ENCODE data around the gene TICAM1.

TICAM1 gene

DNA sequence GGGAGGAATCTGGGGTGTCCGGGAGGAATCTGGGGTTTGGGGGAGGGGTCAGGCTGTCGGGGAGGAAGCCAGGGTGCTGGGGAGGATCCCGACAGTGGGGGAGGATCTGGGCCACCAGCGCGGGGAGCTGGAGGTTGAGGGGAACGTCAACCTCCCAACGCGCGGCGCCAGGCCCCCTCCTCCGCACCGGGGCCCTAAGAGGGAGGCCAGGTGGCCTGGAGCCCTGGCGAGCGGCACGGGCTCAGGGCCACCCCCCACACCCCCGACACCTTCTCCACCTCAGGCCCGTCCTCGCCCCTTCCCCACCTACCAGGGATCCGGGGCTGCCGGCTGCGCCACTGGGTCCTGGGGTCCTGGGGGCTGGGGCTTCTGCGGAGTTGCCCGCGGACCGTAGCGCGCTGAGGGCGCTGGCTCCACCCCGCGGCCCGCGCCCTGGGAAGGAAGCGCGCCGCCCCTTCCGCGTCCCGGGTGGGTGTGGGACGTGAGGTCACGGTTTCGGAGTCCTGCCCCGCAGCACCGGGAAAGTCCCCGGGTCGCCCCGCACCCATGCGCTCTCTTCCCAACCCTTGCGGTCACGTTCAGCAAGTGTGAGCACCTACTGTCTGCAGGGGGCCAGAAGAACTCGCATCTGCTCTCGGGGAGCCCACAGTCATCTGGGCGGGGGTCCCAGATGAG, at the start of gene TICAM1:
Gene TICAM1, minus strand, starts transcription at position 409 of the 675 bp plus-strand sequence. CDS start 13,335 bp downstream, outside the sequence.
- no peak for TF ChIP-seq CTCF (IDR thresholded peaks at IDR 0.05; ENCODE audit: low read depth, low read length)
- peak within 1 kb of the TSS; percentile 76 for H3K4me3 ChIP-seq (ENCODE audit: low read depth, low read length)
- in situ Hi-C loops (cut with HindIII; ENCODE audit: low sequenced_read_pairs): no loop called here
- peak; percentile 42 for DNase-seq (ENCODE audit: low read depth, low spot score)

GRCh38 chr19:4879041-4879440, 47.5 kb upstream of the TICAM1 start:
- no peak for DNase-seq (ENCODE audit: low read depth, low spot score)
- no peak overlapping the region for H3K4me3 ChIP-seq (ENCODE audit: low read depth, low read length)
- TF ChIP-seq CTCF (IDR thresholded peaks at IDR 0.05; ENCODE audit: low read depth, low read length): no peak
- in situ Hi-C loops (cut with HindIII; ENCODE audit: low sequenced_read_pairs): no loop called here

DNA sequence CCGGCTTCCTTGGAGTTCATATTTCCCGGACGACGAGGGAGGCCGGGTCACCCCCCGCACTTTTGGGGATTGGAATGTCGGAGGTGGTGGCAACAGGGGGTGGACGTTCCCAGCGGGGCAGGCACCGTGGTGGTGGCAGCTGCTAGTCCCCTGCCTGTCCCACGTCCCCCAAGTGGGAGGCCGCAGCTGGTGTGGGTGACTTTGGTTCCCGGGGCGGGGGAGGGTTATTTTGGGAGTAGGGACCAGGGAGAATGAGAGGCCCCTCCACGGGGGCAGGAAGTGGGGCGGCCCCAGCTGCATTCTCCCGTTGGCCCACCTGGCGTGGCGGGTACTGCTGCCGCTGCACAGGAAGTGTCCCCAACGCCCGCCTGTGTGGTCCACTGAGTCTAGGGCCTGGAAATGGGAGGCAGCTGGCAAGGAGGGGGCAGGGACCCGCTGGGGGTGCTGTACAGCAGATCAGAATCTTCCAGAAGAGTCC, 47.0 kb upstream of the TICAM1 start:
- DNase-seq (ENCODE audit: low read depth, low spot score): no peak
- in situ Hi-C loops (cut with HindIII; ENCODE audit: low sequenced_read_pairs): no loop called here
- TF ChIP-seq CTCF (IDR thresholded peaks at IDR 0.05; ENCODE audit: low read depth, low read length): no peak
- no peak overlapping the region for H3K4me3 ChIP-seq (ENCODE audit: low read depth, low read length)

DNA sequence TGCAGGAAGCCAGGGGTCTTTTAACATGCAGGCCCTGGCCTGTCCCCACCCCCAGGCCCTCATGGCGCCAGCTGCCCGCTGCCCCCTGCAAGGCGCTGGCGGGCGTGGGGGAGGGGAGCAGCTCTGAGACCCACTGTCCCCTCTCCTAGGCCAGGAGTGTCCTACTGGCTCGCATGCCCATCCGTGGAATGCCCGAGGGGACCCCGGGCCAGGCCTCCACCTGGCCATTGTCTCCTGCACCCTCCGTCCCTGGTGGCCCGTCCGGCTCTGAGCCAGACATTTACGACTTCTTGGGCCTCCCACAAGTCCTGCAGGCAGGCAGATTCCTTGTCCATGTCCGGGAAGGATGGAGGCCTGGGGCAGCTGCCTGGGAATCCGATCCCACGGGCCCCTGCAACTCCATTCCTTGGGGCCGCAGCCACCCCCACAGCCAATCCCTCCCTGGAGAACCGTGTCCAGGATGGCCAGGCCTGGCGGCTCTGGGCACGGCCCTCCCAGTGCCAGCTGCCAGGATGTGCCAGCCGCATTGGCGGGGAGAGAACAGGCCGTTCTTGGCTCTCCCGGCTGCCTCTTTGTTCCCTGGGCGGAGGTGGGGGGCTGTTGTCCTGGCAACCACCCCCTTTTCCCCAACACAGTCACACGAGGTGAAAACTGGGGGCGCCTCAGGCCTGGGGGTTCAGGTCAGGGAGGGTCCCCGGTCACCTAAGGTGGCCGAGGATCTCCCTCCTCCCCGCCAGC, 46.4 kb upstream of the TICAM1 start:
- H3K4me3 ChIP-seq (ENCODE audit: low read depth, low read length): no peak overlapping the region
- peak; percentile 43 for DNase-seq (ENCODE audit: low read depth, low spot score)
- in situ Hi-C loops (cut with HindIII; ENCODE audit: low sequenced_read_pairs): no loop called here
- TF ChIP-seq CTCF (IDR thresholded peaks at IDR 0.05; ENCODE audit: low read depth, low read length): no peak

- no peak for DNase-seq (ENCODE audit: low read depth, low spot score)
Measured at GRCh38 chr19:4873930-4874329, 42.4 kb upstream of the TICAM1 start.

GRCh38 chr19:4871711-4872110, 40.2 kb upstream of the TICAM1 start:
- no peak for DNase-seq (ENCODE audit: low read depth, low spot score)
- in situ Hi-C loops (cut with HindIII; ENCODE audit: low sequenced_read_pairs): no loop called here
- H3K4me3 ChIP-seq (ENCODE audit: low read depth, low read length): no peak overlapping the region
- no peak for TF ChIP-seq CTCF (IDR thresholded peaks at IDR 0.05; ENCODE audit: low read depth, low read length)

More at GRCh38 chr19:4873930-4874329, 42.4 kb upstream of the TICAM1 start:
- no peak overlapping the region for H3K4me3 ChIP-seq (ENCODE audit: low read depth, low read length)
- in situ Hi-C loops (cut with HindIII; ENCODE audit: low sequenced_read_pairs): no loop called here
- TF ChIP-seq CTCF (IDR thresholded peaks at IDR 0.05; ENCODE audit: low read depth, low read length): no peak

Data from astrocyte of the spinal cord (primary cell).